ENCODE data around the gene MLX. TPM values are rescaled to one million over a fixed set of nuclear protein-coding genes. Genes with fewer than 3 reads are reported as not detected.

Gene MLX
- total RNA-seq, 2 experiments from 2014 or later, result 42.7 to 45.9 TPM

DNA sequence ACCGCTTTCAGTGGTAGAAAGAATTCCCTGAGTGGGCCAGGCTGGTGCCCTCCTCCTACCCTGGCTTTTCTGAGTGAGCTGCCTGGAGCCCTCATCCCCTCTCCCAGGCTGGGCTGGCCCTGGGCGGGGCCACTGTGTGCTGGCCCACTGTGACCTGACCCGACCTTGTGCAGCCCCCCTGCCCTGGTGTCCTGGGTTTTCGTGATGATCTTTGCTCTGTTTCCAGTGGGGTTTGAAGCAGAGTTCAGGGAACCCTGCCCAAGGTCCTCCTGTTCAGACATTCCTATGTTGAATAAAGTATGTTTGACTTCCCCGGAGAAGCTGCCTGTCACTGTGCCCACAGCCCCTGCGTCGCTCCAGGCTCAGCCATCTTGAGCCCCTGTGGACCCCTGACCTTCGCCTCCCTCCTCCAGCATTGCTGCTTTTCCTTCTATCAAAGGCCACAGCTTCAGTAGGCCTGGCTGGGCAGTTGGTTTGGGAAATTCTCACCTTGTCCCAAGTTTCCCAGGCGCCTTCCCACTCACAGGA lies 44.6 kb upstream of the MLX start:
- H3K4me3 Mint-ChIP-seq, result no peak overlapping the region
- ChIA-PET CTCF (interaction anchor here (0.9 to 1.6 kb wide), 2 partner anchors 94 to 116 kb away, joined by 3 to 4 read pairs; no protein-coding TSS in a partner anchor), POLR2A (no interaction called here)
- intact Hi-C loops (cut with micrococcal nuclease), result no loop called here
- H3K36me3 Mint-ChIP-seq (ENCODE audit: low read depth), result no peaks in the 10 kb centered on the region
- peaks cover 10% of the 10 kb centered on the region for H3K4me1 Mint-ChIP-seq (ENCODE audit: low read depth)
- no peak overlapping the region for H3K27ac Mint-ChIP-seq
- no peaks in the 10 kb centered on the region for H3K27me3 Mint-ChIP-seq
- H3K9me3 Mint-ChIP-seq, result no peaks in the 10 kb centered on the region
- ATAC-seq (no peak), DNase-seq (no peak)
- TF ChIP-seq, protein P1, sequence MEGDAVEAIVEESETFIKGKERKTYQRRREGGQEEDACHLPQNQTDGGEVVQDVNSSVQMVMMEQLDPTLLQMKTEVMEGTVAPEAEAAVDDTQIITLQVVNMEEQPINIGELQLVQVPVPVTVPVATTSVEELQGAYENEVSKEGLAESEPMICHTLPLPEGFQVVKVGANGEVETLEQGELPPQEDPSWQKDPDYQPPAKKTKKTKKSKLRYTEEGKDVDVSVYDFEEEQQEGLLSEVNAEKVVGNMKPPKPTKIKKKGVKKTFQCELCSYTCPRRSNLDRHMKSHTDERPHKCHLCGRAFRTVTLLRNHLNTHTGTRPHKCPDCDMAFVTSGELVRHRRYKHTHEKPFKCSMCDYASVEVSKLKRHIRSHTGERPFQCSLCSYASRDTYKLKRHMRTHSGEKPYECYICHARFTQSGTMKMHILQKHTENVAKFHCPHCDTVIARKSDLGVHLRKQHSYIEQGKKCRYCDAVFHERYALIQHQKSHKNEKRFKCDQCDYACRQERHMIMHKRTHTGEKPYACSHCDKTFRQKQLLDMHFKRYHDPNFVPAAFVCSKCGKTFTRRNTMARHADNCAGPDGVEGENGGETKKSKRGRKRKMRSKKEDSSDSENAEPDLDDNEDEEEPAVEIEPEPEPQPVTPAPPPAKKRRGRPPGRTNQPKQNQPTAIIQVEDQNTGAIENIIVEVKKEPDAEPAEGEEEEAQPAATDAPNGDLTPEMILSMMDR (IDR thresholded peaks at IDR 0.05), result no peak

DNA sequence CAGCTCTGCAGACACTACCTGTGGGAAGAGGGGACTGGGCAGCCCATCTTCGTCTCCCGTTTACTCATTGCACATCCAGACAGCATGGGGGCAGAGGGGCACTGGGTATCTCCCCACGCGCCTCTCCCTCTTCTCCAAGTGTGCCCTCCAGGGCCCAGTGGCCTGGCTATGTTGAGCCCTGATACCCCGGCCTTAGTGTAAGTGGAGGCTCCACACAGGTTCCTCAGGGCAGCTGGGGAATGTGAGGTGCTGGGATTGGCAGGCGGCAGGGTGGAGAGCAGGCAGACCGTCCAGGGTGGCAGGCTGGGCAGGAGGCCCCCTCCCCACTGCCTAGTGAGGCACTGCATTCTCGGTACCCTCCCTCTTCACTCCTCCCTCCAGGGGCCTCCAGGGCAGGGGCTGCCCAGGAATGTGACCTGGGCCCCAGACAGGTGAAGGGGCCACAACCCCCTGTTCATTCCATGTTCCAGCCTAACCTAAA lies 44.1 kb upstream of the MLX start:
- no peak for DNase-seq
- H3K4me1 Mint-ChIP-seq (ENCODE audit: low read depth), result peaks cover 11% of the 10 kb centered on the region
- intact Hi-C loops (cut with micrococcal nuclease), result no loop called here
- H3K27ac Mint-ChIP-seq, result no peak overlapping the region
- no peak overlapping the region for H3K4me3 Mint-ChIP-seq
- no peaks in the 10 kb centered on the region for H3K9me3 Mint-ChIP-seq
- ATAC-seq, result no peak
- no peaks in the 10 kb centered on the region for H3K36me3 Mint-ChIP-seq (ENCODE audit: low read depth)
- ChIA-PET POLR2A (no interaction called here), CTCF (interaction anchor here (0.9 to 1.6 kb wide), 2 partner anchors 95 to 117 kb away, joined by 3 to 4 read pairs; no protein-coding TSS in a partner anchor)
- TF ChIP-seq, protein P1 (IDR thresholded peaks at IDR 0.05), result no peak
- H3K27me3 Mint-ChIP-seq, result no peaks in the 10 kb centered on the region

DNA sequence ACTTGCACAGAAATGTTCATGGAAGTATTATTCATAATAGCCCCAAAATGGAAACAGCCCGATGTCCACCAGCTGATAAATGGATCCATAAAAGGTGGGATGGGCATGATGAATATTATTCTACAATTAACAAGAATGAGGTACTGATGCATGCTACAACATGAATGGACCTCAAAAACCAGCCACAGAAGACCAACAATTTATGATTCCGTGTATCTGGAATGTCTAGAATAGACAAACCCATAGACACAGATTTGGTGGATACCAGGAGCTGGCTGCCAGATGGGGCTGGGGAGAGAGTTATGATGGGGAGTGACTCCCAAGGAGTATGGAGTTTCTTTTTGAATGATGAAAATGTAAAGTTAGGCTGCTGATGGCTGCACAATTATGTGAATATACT lies 41.7 kb upstream of the MLX start:
- TF ChIP-seq, protein P1 (IDR thresholded peaks at IDR 0.05), result no peak
- Mint-ChIP-seq H3K27ac (no peak overlapping the region), H3K9me3 (no peaks in the 10 kb centered on the region), H3K27me3 (no peaks in the 10 kb centered on the region), H3K36me3 (ENCODE audit: low read depth) (no peaks in the 10 kb centered on the region), H3K4me3 (no peak overlapping the region), H3K4me1 (ENCODE audit: low read depth) (peaks cover 24% of the 10 kb centered on the region)
- DNase-seq (no peak), ATAC-seq (no peak)
- POLR2A ChIA-PET, result no interaction called here
- CTCF ChIA-PET, result interaction anchor here (0.9 kb wide), 1 partner anchor 65 kb away, joined by 3 read pairs; no protein-coding TSS in a partner anchor
- intact Hi-C loops (cut with micrococcal nuclease), result loop anchor here (5.0 kb wide), 1 partner anchor 203 kb away; no protein-coding TSS in a partner anchor

DNA sequence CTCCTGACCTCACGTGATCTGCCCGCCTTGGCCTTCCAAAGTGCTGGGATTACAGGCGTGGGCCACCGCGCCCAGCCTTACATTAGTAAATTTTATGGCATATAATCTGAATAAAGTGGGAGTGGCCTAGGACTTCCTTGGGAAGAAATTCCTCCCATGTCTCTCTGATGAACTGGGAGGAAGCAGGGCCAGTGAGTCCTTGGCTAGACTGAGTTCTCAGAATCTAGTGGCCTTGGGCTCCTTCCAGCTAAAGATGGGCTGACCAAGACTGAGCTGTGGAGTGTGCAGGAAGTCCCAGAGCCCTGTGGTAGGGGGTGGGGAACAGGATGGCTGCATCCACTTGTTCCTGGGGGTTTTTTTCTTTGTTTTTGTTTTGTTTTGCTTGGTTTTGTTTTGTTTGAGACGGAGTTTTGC lies 40.9 kb upstream of the MLX start:
- H3K4me1 Mint-ChIP-seq (ENCODE audit: low read depth), result peaks cover 32% of the 10 kb centered on the region
- DNase-seq (no peak), ATAC-seq (no peak)
- H3K27me3 Mint-ChIP-seq, result no peaks in the 10 kb centered on the region
- H3K4me3 Mint-ChIP-seq, result no peak overlapping the region
- CTCF ChIA-PET, result interaction anchor here (0.9 to 4.9 kb wide), 2 partner anchors 10 to 104 kb away, joined by 3 to 37 read pairs; partner anchors contain the start of gene CAVIN1
- no peaks in the 10 kb centered on the region for H3K9me3 Mint-ChIP-seq
- TF ChIP-seq, protein P1 (IDR thresholded peaks at IDR 0.05), result no peak
- intact Hi-C loops (cut with micrococcal nuclease), result loop anchor here (5.0 kb wide), 1 partner anchor 204 kb away; no protein-coding TSS in a partner anchor
- no peak overlapping the region for H3K27ac Mint-ChIP-seq
- POLR2A ChIA-PET, result no interaction called here
- H3K36me3 Mint-ChIP-seq (ENCODE audit: low read depth), result no peaks in the 10 kb centered on the region

DNA sequence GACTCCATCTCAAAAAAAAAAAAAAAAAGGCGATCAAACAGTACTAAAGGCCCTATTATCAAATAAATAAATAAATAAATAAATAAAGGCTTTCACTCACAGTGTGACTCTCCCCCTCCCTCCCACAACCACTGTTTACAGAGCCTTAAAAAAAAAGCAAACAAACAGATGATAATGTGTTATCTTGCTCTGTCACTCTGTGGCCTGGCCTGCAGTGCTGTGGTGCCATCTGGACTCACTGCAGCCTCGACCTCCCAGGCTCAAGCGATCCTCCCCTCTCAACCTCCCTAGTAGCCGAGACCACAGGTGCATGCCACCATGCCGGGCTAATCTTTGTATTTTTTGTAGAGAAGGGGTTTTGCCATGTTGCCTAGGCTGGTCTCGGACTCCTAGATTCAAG lies 39.0 kb upstream of the MLX start:
- Mint-ChIP-seq H3K9me3 (no peaks in the 10 kb centered on the region), H3K27ac (no peak overlapping the region), H3K36me3 (ENCODE audit: low read depth) (no peaks in the 10 kb centered on the region), H3K27me3 (no peaks in the 10 kb centered on the region), H3K4me3 (no peak overlapping the region), H3K4me1 (ENCODE audit: low read depth) (peaks cover 40% of the 10 kb centered on the region)
- ChIA-PET POLR2A (interaction anchor here (0.6 kb wide), 3 partner anchors 33 to 241 kb away, joined by 3 to 5 read pairs (median 3); partner anchors contain the start of gene COASY), CTCF (interaction anchor here (0.6 to 4.9 kb wide), 41 partner anchors 8 to 562 kb away, joined by 3 to 37 read pairs (median 5); partner anchors contain the start of genes CAVIN1, CNP and NAGLU)
- ATAC-seq, result no peak
- intact Hi-C loops (cut with micrococcal nuclease), result loop anchor here (5.0 kb wide), 1 partner anchor 206 kb away; no protein-coding TSS in a partner anchor
- TF ChIP-seq, protein P1 (IDR thresholded peaks at IDR 0.05), result no peak
- DNase-seq, result no peak
